HEK293 (cell line): ENCODE data around the gene MTERF1.
A peak's percentile ranks its signal among the peaks of the same experiment; 100 is the strongest.
"Not testable (repeated sequence)": the region's sequence is repeated elsewhere in the genome, so short reads cannot be mapped to it uniquely, and the experiment has no call there.

Source experiments
- CTCF ChIA-PET: fragments of 350-600 bp; formaldehyde crosslinking; extraction: SDS; loops from one replicate; lab custom pipeline; 2021; ENCODE audit warnings: antibody characterized with exemption; lab: Yijun Ruan, JAX
- POLR2A ChIA-PET: fragments of 300-600 bp; formaldehyde crosslinking; extraction: SDS; loops from one replicate; lab custom pipeline; 2020; ENCODE audit warnings: antibody characterized with exemption, inconsistent platforms; lab: Yijun Ruan, JAX
- H3K27ac ChIP-seq: fragments of 200-500 bp; sonication (Bioruptor generic); 2 replicates; pipeline ENCODE4 v1.5.1; 2014; ENCODE audit warnings: low read depth, low read length, control low read depth, inconsistent platforms; ENCODE audit errors: extremely low read depth
- H3K36me3 ChIP-seq, 2 experiments: fragments of 200-500 bp in 1 of 2; sonication (Bioruptor generic) in 1 of 2; 1 replicate in 1 of 2; 2 replicates in 1 of 2; pipeline ENCODE4 v1.5.1; 2014 to 2017; ENCODE audit warnings: inconsistent platforms in 2 of 2, low read length in 2 of 2; ENCODE audit not compliant: control insufficient read depth in 2 of 2, insufficient read depth in 1 of 2
- H3K4me1 ChIP-seq: fragments of 200-500 bp; sonication (Bioruptor generic); 2 replicates; pipeline ENCODE4 v1.5.1; 2014; ENCODE audit warnings: mild to moderate bottlenecking, low read length, inconsistent platforms; ENCODE audit not compliant: control insufficient read depth, insufficient read depth
- H3K4me3 ChIP-seq: 2 replicates; pipeline ENCODE4 v1.5.1; 2011; ENCODE audit warnings: low read depth, mild to moderate bottlenecking, control low read depth, low read length, moderate library complexity
- H3K9me3 ChIP-seq: fragments of 200-500 bp; sonication (Bioruptor generic); 2 replicates; pipeline ENCODE4 v1.5.1; 2014; ENCODE audit warnings: low read depth, low read length, inconsistent platforms; ENCODE audit not compliant: control insufficient read depth, insufficient read depth
- SALL2 ChIP-seq: fragments of 450-650 bp; formaldehyde crosslinking; IDR thresholded peaks from 2 replicates; pipeline ENCODE4 v1.5.0; 2017; ENCODE audit warnings: missing biosample characterization, mild to moderate bottlenecking, missing genetic modification characterization, borderline replicate concordance
- TRIM28 ChIP-seq: IDR thresholded peaks from 2 replicates; pipeline ENCODE4 v1.6.1; 2011; ENCODE audit warnings: low read length, control low read depth, borderline replicate concordance
- ZBTB49 ChIP-seq: fragments of 450-650 bp; formaldehyde crosslinking; IDR thresholded peaks from 2 replicates; pipeline ENCODE4 v1.5.1; 2016; ENCODE audit warnings: missing biosample characterization, missing genetic modification characterization, low read depth
- ZFP37 ChIP-seq: fragments of 450-650 bp; formaldehyde crosslinking; IDR thresholded peaks from 2 replicates; pipeline ENCODE4 v1.5.1; 2016; ENCODE audit warnings: missing biosample characterization, missing genetic modification characterization
- ZNF132 ChIP-seq: fragments of 450-650 bp; formaldehyde crosslinking; IDR thresholded peaks from 2 replicates; pipeline ENCODE4 v1.5.1; 2017; ENCODE audit warnings: missing biosample characterization, missing genetic modification characterization, borderline replicate concordance
- ZNF148 ChIP-seq: fragments of 450-650 bp; formaldehyde crosslinking; IDR thresholded peaks from 2 replicates; pipeline ENCODE4 v1.5.0; 2017; ENCODE audit warnings: missing biosample characterization, missing genetic modification characterization, borderline replicate concordance
- ZNF2 ChIP-seq: fragments of 450-650 bp; formaldehyde crosslinking; IDR thresholded peaks from 2 replicates; pipeline ENCODE4 v1.5.1; 2016; ENCODE audit warnings: missing biosample characterization, missing genetic modification characterization
- ZNF274 ChIP-seq, 2 experiments: fragments of 200-500 bp in 1 of 2; fragments of 450-650 bp in 1 of 2; sonication (Bioruptor generic) in 1 of 2; formaldehyde crosslinking in 1 of 2; IDR thresholded peaks; 2 replicates each; pipeline versions ENCODE4 v1.5.1 to v1.6.1; 2014 to 2016; ENCODE audit warnings: borderline replicate concordance in 1 of 2, inconsistent platforms in 1 of 2, low read length in 1 of 2, missing biosample characterization in 1 of 2, missing genetic modification characterization in 1 of 2
- ZNF585B ChIP-seq: fragments of 450-650 bp; formaldehyde crosslinking; IDR thresholded peaks from 2 replicates; pipeline ENCODE4 v1.5.1; 2016; ENCODE audit warnings: missing biosample characterization, missing genetic modification characterization
- ZNF596 ChIP-seq: fragments of 450-650 bp; IDR thresholded peaks from 2 replicates; pipeline ENCODE4 v1.5.0; 2018; ENCODE audit warnings: missing biosample characterization, mild to moderate bottlenecking, missing genetic modification characterization, moderate library complexity
- ZNF626 ChIP-seq: fragments of 450-650 bp; sonication (Bioruptor Pico); formaldehyde crosslinking; IDR thresholded peaks from 2 replicates; pipeline ENCODE4 v1.5.1; 2018; ENCODE audit warnings: missing biosample characterization, missing genetic modification characterization, inconsistent platforms
- ZNF654 ChIP-seq: fragments of 450-650 bp; formaldehyde crosslinking; IDR thresholded peaks from 2 replicates; pipeline ENCODE4 v1.5.1; 2016; ENCODE audit warnings: low read depth, missing biosample characterization, missing genetic modification characterization
- ZNF701 ChIP-seq: fragments of 450-650 bp; formaldehyde crosslinking; IDR thresholded peaks from 2 replicates; pipeline ENCODE4 v1.5.1; 2016; ENCODE audit warnings: missing biosample characterization, missing genetic modification characterization
- ZNF76 ChIP-seq: fragments of 450-650 bp; formaldehyde crosslinking; IDR thresholded peaks from 2 replicates; pipeline ENCODE4; 2016; ENCODE audit warnings: low read depth, missing biosample characterization, missing genetic modification characterization, borderline replicate concordance
- ZNF777 ChIP-seq: fragments of 450-650 bp; formaldehyde crosslinking; IDR thresholded peaks from 2 replicates; pipeline ENCODE4 v1.5.1; 2017; ENCODE audit warnings: missing biosample characterization, missing genetic modification characterization, borderline replicate concordance
- ZNF843 ChIP-seq: fragments of 450-650 bp; formaldehyde crosslinking; IDR thresholded peaks from 2 replicates; pipeline ENCODE4 v1.5.1; 2016; ENCODE audit warnings: missing biosample characterization, missing genetic modification characterization
- ZSCAN23 ChIP-seq: fragments of 450-650 bp; formaldehyde crosslinking; IDR thresholded peaks from 2 replicates; pipeline ENCODE4 v1.5.1; 2016; ENCODE audit warnings: missing biosample characterization, missing genetic modification characterization

The MTERF1 gene

GRCh38 chr7:91892099-91892705 lies 11.7 kb upstream of the MTERF1 start (continued):
- TF ChIP-seq ZBTB49 (tag by site-specific recombination) (no peak), ZFP37 (no peak), ZSCAN23 (tag by site-specific recombination) (no peak), ZNF148 (no peak)

GRCh38 chr7:91888271-91889175 lies 8.0 kb upstream of the MTERF1 start:
- POLR2A ChIA-PET: not testable (repeated sequence)
- CTCF ChIA-PET: interaction anchor here (0.6 to 0.7 kb wide), 3 partner anchors 188 to 1020 kb away, joined by 4 to 5 read pairs (median 4); no protein-coding TSS in a partner anchor

GRCh38 chr7:91887336-91888213 lies 7.1 kb upstream of the MTERF1 start:
- H3K27ac ChIP-seq, H3K36me3 ChIP-seq, POLR2A ChIA-PET, H3K9me3 ChIP-seq, H3K4me3 ChIP-seq: not testable (repeated sequence)
- CTCF ChIA-PET: interaction anchor here (0.7 to 0.9 kb wide), 2 partner anchors 189 to 806 kb away, joined by 4 to 6 read pairs; no protein-coding TSS in a partner anchor
- peaks cover 22% of the 10 kb centered on the region for H3K4me1 ChIP-seq

More at GRCh38 chr7:91888271-91889175, 8.0 kb upstream of the MTERF1 start:
- not testable (repeated sequence) for H3K27ac ChIP-seq, H3K36me3 ChIP-seq, H3K4me3 ChIP-seq, H3K9me3 ChIP-seq
- H3K4me1 ChIP-seq: peaks cover 23% of the 10 kb centered on the region

GRCh38 chr7:91883676-91884362 lies 3.3 kb upstream of the MTERF1 start:
- Histone ChIP-seq H3K27ac (peak overlapping the region; percentile 72), H3K4me3 (no peak overlapping the region), H3K4me1 (peaks cover 14% of the 10 kb centered on the region), H3K36me3 (peaks cover 0 to under 1% of the 10 kb centered on the region in 2 experiments; a peak in 1 of 3 replicates), H3K9me3 (no peaks in the 10 kb centered on the region)
- CTCF ChIA-PET: interaction anchor here (0.7 kb wide), 1 partner anchor 245 kb away, joined by 3 read pairs; no protein-coding TSS in a partner anchor
- POLR2A ChIA-PET: no interaction called here
- TF ChIP-seq ZNF2 (tag by site-specific recombination) (peak; percentile 28; the same call in 1 of the 2 replicates), TRIM28 (peak; percentile 67), ZNF777 (tag by site-specific recombination) (no peak), ZNF701 (tag by site-specific recombination) (no peak), ZNF274 (IDR thresholded peaks at IDR 0.05; ENCODE audit: low read length) (no peak), ZNF274 (tag by site-specific recombination; IDR thresholded peaks at IDR 0.05; ENCODE audit: borderline replicate concordance) (no peak), ZNF132 (no peak), ZNF626 (tag by site-specific recombination) (no peak), ZNF843 (tag by site-specific recombination) (peak; percentile 79), ZNF76 (no peak), ZNF596 (tag by site-specific recombination) (0 out of 2 replicates have a peak, but pooled peaks have one; percentile 6), ZNF585B (tag by site-specific recombination) (no peak), ZNF654 (tag by site-specific recombination) (no peak), SALL2 (tag by site-specific recombination) (no peak)
